Heart left ventricle (tissue), 16 donors: ENCODE results near the gene FOXR1. TPM values are rescaled to one million over a fixed set of nuclear protein-coding genes. Genes with fewer than 3 reads are reported as not detected.

ENCODE experiments used
- ATAC-seq, 4 donors: fragments of 200-7000 bp; cut with Tn5 transposase; one replicate each; pipeline ENCODE4 v1.9.1; 2020 to 2022; ENCODE audit warnings: moderate library complexity in 4 of 4, mild to moderate bottlenecking in 3 of 4, moderate number of reproducible peaks in 1 of 4
- DNase-seq, 5 donors: peaks; one replicate each; pipeline ENCODE4 v3.0.0-alpha.2; 2020
- H3K27ac ChIP-seq, 12 donors: fragments of 200-600 bp; sonication (generic) in 4 of 12; one replicate each; pipeline versions ENCODE4 v1.5.0 to v1.8.0; 2016 to 2022; ENCODE audit warnings: mild to moderate bottlenecking in 2 of 12
- H3K27me3 ChIP-seq, 9 donors: fragments of 200-600 bp; sonication (generic) in 2 of 9; one replicate each; pipeline versions ENCODE4 v1.5.1 to v1.8.0; 2016 to 2022; ENCODE audit warnings: mild to moderate bottlenecking in 3 of 9
- H3K36me3 ChIP-seq, 9 donors: fragments of 200-600 bp; sonication (generic) in 2 of 9; one replicate each; pipeline versions ENCODE4 v1.5.0 to v1.8.0; 2018 to 2022; ENCODE audit warnings: mild to moderate bottlenecking in 2 of 9
- H3K4me1 ChIP-seq, 12 donors: fragments of 200-600 bp; sonication (generic) in 4 of 12; one replicate each; pipeline versions ENCODE4 v1.5.0 to v1.8.0; 2016 to 2022; ENCODE audit warnings: mild to moderate bottlenecking in 3 of 12
- H3K4me3 ChIP-seq, 12 donors: fragments of 200-600 bp; sonication (generic) in 4 of 12; one replicate each; pipeline versions ENCODE4 v1.5.0 to v1.8.0; 2017 to 2022; ENCODE audit warnings: mild to moderate bottlenecking in 9 of 12, moderate library complexity in 4 of 12
- H3K9me3 ChIP-seq, 12 donors: fragments of 200-600 bp; sonication (generic) in 4 of 12; one replicate each; pipeline versions ENCODE4 v1.5.0 to v1.8.0; 2016 to 2022; ENCODE audit warnings: mild to moderate bottlenecking in 1 of 12
- POLR2A ChIP-seq, 2 donors: fragments of 450-650 bp; IDR thresholded peaks; one replicate each; pipeline ENCODE4 v1.6.1; 2017; ENCODE audit warnings: antibody characterized with exemption in 2 of 2, mild to moderate bottlenecking in 2 of 2, moderate library complexity in 2 of 2
- WGBS, 4 donors: extraction: QIAGEN DNeasy Blood & Tissue Kit in 2 of 4; methylation state at CpG; one replicate each; pipeline versions ENCODE4 v1.1.5 to v1.1.7; 2013 to 2018; 5-methylcytosine and 5-hydroxymethylcytosine counted together
- intact Hi-C, 10 donors: fragments of 100-400 bp; cut with DNase I; formaldehyde crosslinking; loops; one replicate each; pipeline versions ENCODE4 v1.11.1 to v1.14.2; 2022
- polyA plus RNA-seq, 2 donors: library from polyadenylated mRNA; stranded (reverse); fragments of 200-250 nt; gene quantifications; one replicate each; pipeline ENCODE4 v1.2.3, GENCODE V29; 2013
- total RNA-seq, 9 donors: library from RNA; depleted of rRNA in 2 of 9; stranded (reverse); fragments of >200 nt in 2 of 9; fragmentation: NEBNext Ultra II Directional in 3 of 9; extraction: Animal tissue kit (Norgen Biotek cat#: 25700) in 3 of 9; gene quantifications; one replicate each; pipeline versions ENCODE4 v1.1.0 to v1.2.4, GENCODE V29; 2016 to 2023
- TF ChIP-seq, protein P1 (sequence below), 12 donors: fragments of 200-600 bp; sonication (generic) in 4 of 12; IDR thresholded peaks; one replicate each; pipeline versions ENCODE4 v1.5.0 to v1.8.0; 2018 to 2022; ENCODE audit warnings: antibody characterized with exemption in 12 of 12, mild to moderate bottlenecking in 5 of 12
- donor health status: ischemic (EF 13 %, LVEDD 7.1; RV severe dilation, severe dysfunction).
- donor health status: healthy with polysubstance abuse.
- donor health status: DM: no; HTN: yes; CAD: no.
- donor health status: DM: no; HTN: no; CAD: no.
- donor health status: ischemic (EF 25% LVEDD 6.9; RV normal size, moderate dysfunction).
- donor health status: ischemic (EF 25% LVEDD 5.7; RV mildly dilated, moderate dysfunction).
- donor health status: healthy.
- donor health status: DM: yes; HTN: yes; CAD: no.
- donor health status: ischemic (EF 35%, LVEDD 5.7; RV mildly dilated, moderate dysfunction).
- donor health status: nonischemic (EF 11% LVEDD 7.7; RV severe dilation, severe dysfunction).
- donor health status: DM: yes; HTN: yes; CAD: no.
- donor health status: PGD.
- donor health status: ischemic (EF 29% LVEDD 5.4; RV normal size, mild dysfunction).
- donor health status: nonischemic (EF 23%, LVEDD 6.1; RV moderate dilation, normal function).

Gene FOXR1
- total and polyA plus RNA-seq, 11 donors, result not detected

DNA sequence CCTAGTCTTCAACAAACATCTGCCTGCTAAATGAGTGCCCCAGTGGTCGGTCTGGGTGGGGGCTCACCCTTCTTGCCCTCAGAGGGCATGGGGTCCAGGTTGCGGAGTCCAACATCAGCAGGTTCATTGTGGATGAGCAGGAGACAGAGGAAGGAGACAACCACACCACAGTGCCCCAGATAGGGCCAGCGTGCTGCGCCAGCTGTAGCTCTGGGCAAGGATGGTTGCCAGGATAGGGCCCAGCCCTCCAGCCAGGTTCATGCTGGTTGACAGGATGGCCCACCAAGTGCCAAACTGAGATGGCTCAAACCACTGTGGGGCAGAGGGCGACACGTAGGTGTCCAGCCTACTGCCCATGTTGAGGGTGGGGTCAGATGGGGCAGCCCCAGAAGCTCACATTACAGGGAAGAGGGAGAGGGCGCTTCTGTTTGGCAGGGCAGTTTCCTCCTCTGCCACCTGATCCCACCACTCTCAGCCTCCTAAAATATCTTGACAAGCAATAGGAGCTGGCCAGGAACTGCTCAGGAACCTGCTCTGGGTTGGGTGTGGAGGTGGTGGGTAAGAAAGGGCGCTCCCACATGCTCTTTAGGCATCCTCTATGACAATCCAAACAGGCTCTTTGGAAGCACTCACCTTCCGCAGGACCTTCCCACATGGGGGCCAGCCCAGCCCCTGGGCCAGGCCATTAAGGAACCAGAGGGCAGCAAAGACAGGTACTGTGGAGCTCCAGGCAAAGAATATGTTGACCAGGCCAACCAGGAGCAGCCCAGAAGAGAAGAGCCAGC is 56.2 kb downstream of the FOXR1 start:
- TF ChIP-seq POLR2A (IDR thresholded peaks at IDR 0.05), result no peak
- TF ChIP-seq, protein P1, sequence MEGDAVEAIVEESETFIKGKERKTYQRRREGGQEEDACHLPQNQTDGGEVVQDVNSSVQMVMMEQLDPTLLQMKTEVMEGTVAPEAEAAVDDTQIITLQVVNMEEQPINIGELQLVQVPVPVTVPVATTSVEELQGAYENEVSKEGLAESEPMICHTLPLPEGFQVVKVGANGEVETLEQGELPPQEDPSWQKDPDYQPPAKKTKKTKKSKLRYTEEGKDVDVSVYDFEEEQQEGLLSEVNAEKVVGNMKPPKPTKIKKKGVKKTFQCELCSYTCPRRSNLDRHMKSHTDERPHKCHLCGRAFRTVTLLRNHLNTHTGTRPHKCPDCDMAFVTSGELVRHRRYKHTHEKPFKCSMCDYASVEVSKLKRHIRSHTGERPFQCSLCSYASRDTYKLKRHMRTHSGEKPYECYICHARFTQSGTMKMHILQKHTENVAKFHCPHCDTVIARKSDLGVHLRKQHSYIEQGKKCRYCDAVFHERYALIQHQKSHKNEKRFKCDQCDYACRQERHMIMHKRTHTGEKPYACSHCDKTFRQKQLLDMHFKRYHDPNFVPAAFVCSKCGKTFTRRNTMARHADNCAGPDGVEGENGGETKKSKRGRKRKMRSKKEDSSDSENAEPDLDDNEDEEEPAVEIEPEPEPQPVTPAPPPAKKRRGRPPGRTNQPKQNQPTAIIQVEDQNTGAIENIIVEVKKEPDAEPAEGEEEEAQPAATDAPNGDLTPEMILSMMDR (IDR thresholded peaks at IDR 0.05), result no peak
- 96 to 100% (median 99%) methylated on average over 5 to 9 of the region's 9 CpGs for WGBS, 4 donors
- H3K36me3 ChIP-seq, result peaks cover 0 to 39% (median 29%) of the 10 kb centered on the region in 9 donors
- H3K4me1 ChIP-seq, result peaks cover 5 to 45% (median 21%) of the 10 kb centered on the region in 12 donors
- intact Hi-C loops, result no loop called here
- no peaks in the 10 kb centered on the region for H3K27me3 ChIP-seq
- DNase-seq (no peak), ATAC-seq (no peak)
- H3K4me3 ChIP-seq, result no peak overlapping the region
- H3K27ac ChIP-seq, result no peak overlapping the region
- no peaks in the 10 kb centered on the region for H3K9me3 ChIP-seq

DNA sequence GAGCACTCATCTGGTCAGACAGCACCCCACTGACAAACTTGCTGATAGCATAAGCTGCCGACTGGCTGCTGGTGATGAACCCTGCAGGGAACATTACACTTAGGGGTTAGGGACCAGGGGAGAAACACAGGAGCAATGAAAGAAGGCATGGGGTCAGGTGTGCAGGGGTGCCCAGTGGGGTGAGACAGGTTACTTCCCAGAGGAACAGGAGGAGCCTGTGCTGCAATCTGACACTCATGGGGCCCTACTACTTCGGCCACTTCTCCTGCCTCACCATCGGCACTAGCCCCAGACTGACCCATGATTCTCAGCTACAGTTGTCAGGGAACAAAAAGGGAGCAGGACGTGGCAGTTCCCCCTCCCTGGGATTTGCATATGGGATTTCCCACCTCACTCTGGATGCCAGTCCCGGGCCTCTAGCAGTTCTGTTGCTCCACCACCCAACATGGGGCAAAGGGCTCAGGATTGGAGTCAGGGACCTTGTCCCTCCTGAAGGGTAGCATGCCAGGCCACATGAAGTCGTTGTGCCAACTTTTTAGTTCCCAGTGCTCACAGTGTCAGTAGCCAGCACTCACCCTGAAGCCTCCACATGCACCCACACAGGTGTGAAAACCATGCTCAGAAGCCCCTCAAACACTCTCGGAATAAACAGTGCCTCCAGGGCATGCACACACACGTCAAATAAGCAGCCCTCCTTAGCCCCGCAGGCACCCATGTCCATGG is 56.9 kb downstream of the FOXR1 start:
- H3K4me1 ChIP-seq, result peaks cover 5 to 41% (median 21%) of the 10 kb centered on the region in 12 donors
- WGBS, 4 donors, result 83 to 87% (median 84%) methylated on average over 7 to 9 of the region's 9 CpGs
- no peak for ATAC-seq
- no peak overlapping the region for H3K4me3 ChIP-seq
- peak overlapping the region in 2 of 12 donors; percentile 81 to 84 for H3K27ac ChIP-seq
- peaks cover 0 to 31% (median 22%) of the 10 kb centered on the region in 9 donors for H3K36me3 ChIP-seq
- H3K27me3 ChIP-seq, result no peaks in the 10 kb centered on the region
- TF ChIP-seq, protein P1 (IDR thresholded peaks at IDR 0.05), result no peak
- TF ChIP-seq POLR2A (IDR thresholded peaks at IDR 0.05), result no peak
- no peaks in the 10 kb centered on the region for H3K9me3 ChIP-seq
- no peak for DNase-seq
- intact Hi-C loops, result no loop called here

DNA sequence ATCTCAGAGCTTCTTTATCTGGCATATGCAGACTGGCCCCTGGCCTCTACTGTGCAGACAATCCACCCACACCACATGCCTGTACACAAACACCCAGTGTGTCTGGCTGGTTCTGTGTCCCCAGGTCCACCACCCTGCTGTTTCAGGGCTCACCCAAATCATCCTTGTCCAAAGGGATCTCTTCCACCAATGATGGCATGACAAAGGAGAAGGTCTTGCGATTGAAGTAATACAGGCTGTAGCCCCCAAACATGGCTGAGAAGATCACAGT is 57.4 kb downstream of the FOXR1 start:
- DNase-seq (no peak), ATAC-seq (no peak)
- intact Hi-C loops, result no loop called here
- Histone ChIP-seq H3K9me3 (no peaks in the 10 kb centered on the region), H3K4me1 (peaks cover 5 to 38% (median 21%) of the 10 kb centered on the region in 12 donors), H3K27ac (peak overlapping the region in 2 of 12 donors; percentile 81 to 84), H3K36me3 (peaks cover 0 to 26% (median 19%) of the 10 kb centered on the region in 9 donors), H3K4me3 (peak overlapping the region in 2 of 12 donors; percentile 1 to 85), H3K27me3 (no peaks in the 10 kb centered on the region)
- 90 to 100% (median 95%) methylated on average over 1 of the region's 1 CpG for WGBS, 4 donors
- TF ChIP-seq, protein P1 (IDR thresholded peaks at IDR 0.05), result no peak
- TF ChIP-seq POLR2A (IDR thresholded peaks at IDR 0.05), result no peak
